Activated T-helper 1 cell treated with Interleukin-2 at 50 U/mL for 16 hours (primary cell): ENCODE data around the gene CNIH2.
"Not testable (repeated sequence)": the region's sequence is repeated elsewhere in the genome, so short reads cannot be mapped to it uniquely, and the experiment has no call there.

ENCODE experiments used
- DNase-seq: peaks from one replicate; pipeline ENCODE4 v3.0.0-alpha.2; 2020; ENCODE audit warnings: low read depth

CNIH2 gene

GRCh38 chr11:66315498-66315885 lies 37.5 kb downstream of the CNIH2 start:
- no peak for DNase-seq

GRCh38 chr11:66315921-66316811 lies 38.2 kb downstream of the CNIH2 start:
- no peak for DNase-seq

- DNase-seq, result no peak
Measured at GRCh38 chr11:66316849-66317251, 38.9 kb downstream of the CNIH2 start, which contains the start of gene CD248. Gene CD248, minus strand, starts transcription at chr11:66317044. Its CDS starts 17 bp downstream, at chr11:66317027.

DNA sequence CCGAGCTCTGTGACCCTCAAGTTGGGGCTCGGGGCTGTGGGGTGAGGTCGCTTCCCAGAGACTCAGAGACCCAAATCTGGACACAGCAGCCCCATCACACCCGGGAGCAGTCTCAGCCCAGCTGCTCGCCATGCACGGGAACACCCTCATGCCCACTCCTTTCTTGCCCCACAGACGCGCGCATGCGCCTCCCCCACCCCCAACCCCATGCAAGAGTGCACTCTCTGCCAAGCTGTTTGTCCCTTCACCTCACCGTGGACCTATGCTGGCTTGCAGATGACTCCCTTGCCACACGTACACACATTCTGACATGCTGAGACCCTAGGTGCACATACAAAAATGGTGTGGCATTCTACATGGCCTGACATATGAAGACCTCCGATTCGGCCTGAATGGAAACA lies 39.3 kb downstream of the CNIH2 start:
- DNase-seq, result no peak

DNA sequence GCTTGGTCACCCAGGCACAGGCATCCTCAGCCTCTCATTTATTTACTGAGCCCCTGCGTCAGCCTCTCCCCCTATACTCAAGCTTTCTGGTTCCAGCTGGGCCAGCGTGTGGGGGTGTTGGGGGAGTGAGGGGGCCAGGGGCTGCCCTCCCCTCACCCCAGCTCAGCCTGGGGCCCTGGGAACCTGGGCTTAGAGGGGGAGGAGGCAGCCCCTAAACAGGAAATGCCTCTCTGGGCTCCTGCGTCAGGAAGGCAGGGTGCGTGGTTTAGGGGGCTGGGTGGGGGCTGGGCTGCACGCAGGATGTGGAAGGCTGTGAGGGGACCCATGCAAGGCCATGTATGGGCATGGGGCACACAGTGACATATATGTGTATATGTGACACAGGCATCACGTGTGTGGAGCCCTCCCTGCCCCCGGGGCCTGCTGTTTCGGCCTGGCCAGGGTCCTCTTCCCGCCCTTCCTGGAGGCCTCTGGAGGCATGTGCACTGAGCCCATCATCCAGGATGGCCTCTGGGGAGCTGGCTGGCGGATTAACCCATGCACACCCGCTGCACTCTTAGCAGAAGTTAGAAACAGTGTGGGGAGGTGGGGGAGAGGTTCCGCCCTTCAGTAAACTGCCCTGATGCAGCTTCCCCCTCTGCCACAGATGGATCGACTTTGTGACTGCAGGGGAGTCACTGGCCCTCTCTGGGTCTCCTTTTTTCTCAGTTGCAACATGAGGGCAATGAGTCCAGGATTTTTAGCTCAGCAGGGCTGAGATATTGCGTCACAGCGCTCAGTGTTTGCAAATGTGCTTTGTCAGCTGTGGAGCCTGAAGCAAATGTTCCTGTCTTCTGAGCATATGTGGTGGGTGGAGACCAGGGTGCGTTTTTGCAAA lies 40.0 kb downstream of the CNIH2 start:
- DNase-seq, result peak; percentile 29

- no peak for DNase-seq
Measured at GRCh38 chr11:66318600-66318970, 40.6 kb downstream of the CNIH2 start.

DNA sequence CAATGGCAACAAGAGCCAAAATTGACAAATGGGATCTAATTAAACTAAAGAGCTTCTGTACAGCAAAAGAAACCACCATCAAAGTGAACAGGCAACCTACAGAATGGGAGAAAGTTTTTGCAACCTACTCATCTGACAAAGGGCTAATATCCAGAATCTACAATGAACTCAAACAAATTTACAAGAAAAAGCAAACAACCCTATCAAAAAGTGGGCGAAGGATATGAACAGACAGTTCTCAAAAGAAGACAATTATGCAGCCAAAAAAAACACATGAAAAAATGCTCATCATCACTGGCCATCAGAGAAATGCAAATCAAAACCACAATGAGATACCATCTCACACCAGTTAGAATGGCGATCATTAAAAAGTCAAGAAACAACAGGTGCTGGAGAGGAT lies 42.3 kb downstream of the CNIH2 start:
- DNase-seq, result not testable (repeated sequence)

DNA sequence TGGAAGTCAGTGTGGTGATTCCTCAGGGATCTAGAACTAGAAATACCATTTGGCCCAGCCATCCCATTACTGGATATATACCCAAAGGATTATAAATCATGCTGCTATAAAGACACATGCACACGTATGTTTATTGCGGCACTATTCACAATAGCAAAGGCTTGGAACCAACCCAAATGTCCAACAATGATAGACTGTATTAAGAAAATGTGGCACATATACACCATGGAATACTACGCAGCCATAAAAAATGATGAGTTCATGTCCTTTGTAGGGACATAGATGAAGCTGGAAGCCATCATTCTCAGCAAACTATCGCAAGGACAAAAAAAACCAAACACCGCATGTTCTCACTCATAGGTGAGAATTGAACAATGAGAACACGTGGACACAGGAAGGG lies 42.8 kb downstream of the CNIH2 start:
- DNase-seq, result not testable (repeated sequence)

- no peak for DNase-seq
Measured at GRCh38 chr11:66321606-66322005, 43.6 kb downstream of the CNIH2 start.

GRCh38 chr11:66322732-66323427 lies 44.9 kb downstream of the CNIH2 start:
- no peak for DNase-seq

DNA sequence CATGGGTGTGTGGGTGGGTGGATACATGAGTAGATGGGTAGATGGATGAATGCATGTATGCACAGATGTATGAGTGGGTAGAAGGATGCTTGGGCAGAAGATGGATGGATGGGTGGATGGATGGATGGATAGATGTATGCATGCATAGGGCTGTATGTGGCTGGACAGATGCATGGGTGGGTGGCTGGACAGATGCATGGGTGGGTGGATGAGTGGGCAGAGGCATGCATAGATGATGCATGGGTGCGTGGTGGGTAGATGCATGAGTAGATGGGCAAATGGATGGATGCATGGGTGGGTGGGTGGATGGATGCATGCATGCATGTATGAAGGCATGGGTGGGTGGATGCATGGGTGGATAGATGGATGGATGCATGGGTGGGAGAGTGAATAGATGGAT lies 45.7 kb downstream of the CNIH2 start:
- no peak for DNase-seq

DNA sequence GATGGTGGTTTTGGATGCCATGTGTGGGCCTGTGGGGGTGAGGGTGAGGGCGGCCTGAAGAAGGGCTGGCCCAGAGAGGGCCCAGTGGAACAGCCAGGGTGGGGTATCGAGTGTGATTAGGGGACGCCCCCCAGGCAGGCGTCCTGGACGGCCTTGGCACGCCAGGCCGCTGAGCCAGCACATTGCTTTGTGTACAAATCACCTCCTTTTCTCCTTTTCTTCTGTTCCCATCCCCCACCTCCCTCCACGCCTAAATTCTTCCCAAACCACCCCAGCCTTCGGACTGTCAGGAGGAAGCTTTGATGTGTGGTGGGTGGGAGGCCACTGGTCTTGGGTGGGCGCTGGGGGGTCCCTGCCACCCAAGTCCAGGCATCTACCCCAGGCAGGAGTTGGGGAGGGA lies 46.7 kb downstream of the CNIH2 start:
- DNase-seq, result no peak

- no peak for DNase-seq
Measured at GRCh38 chr11:66325263-66325671, 47.3 kb downstream of the CNIH2 start.

- DNase-seq, result no peak
Measured at GRCh38 chr11:66326261-66327111, 48.5 kb downstream of the CNIH2 start.

DNA sequence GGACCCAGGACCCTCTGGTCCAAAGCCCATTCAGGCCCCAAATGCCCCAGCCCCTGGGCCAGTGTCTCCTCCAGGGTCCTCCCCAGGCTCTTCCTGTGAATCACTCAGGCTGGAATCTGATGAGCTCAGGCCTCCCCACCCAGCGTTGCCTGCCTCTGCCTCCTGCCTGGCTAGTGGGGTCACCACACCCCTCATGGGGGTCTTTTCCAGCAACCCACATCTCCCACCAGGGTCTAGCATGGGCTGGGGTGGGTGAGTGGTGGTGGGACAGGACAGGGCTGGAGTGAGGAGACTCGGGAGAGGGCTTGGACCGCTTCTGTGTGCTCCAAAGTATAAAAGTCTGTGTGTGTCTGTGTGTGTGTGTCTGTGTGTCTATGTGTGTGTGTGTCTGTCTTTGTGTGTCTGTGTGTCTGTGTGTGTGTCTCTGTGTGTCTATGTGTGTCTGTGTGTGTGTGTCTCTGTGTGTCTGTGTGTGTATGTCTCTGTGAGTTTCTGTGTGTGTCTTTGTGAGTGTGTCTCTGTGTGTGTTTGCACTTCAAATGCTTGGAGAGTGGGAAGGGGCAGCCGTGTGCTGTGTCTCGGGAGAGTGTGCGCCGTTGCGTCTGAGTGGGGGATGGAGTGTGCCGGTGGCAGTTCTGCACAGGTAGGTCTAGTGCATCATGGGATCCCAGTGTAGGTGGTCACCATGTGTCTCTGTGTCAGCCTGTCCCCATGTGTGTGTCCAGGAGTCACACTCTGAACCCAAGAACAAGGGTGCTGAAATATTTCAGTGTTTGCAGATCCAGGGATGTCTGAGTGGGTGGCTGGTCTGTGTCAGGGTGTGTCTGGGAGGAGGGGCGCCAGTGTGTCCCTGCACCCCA lies 49.4 kb downstream of the CNIH2 start:
- no peak for DNase-seq

GRCh38 chr11:66328031-66328301 lies 50.0 kb downstream of the CNIH2 start:
- no peak for DNase-seq

DNA sequence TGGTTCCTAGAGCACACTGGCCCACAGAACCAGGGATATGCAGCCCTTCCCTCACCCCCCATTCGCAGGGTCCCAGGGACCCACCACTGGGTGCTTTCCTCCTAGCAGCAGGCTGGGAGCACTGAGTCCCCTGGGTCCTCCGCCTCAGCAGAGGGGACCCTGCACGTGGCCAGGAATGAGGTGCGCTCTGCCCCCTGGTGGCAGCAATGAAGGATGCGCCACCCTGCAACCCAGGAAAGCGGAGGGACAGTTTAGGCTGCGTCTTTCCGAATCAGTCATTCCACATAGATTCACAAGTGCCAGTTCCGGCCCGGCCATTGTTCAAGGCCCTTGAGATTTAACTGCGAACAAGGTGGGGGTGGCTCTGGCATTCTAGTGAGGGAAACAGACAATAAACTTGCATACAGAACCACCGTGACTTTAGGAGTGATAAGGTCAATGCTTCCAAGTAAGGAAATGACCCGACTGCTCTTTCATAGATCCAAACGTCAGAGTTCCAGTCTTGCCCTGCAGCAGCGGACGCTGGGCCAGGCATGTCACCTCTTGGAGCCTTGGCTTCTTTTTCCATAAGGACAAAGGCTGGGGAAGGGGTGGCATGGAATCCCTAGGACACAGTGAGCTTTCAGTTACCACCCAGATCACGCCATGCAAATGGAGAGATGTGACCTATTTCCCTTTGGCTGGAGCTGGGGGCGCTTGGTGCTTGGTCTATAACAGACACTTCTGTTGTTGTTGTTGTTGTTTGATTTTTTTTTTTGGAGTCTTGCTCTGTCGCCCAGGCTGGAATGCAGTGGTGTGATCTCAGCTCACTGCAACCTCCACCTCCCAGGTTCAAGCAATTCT lies 50.5 kb downstream of the CNIH2 start:
- peak; percentile 67 for DNase-seq

DNA sequence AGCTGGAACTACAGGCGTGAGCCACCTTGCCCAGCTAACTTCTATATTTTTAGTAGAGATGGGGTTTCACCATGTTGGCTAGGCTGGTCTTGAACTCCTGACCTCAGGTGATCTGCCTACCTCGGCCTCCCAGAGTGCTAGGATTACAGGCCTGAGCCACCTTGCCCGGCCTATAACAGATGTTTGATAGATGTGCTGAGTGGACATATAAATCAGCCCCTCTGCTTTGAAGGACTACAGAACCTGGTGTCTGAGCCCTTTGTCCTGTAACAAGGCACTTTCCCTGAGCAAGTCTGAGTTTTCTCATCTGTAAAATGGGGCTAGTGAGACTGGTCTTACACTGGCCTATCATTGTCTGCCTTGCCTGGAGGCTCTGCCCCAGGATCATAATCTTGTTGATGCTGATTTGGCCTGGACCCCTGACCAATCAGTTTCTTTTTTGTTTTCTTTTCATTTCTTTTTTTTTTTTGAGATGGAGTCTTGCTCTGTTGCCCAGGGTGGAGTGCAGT lies 51.2 kb downstream of the CNIH2 start:
- no peak for DNase-seq

DNA sequence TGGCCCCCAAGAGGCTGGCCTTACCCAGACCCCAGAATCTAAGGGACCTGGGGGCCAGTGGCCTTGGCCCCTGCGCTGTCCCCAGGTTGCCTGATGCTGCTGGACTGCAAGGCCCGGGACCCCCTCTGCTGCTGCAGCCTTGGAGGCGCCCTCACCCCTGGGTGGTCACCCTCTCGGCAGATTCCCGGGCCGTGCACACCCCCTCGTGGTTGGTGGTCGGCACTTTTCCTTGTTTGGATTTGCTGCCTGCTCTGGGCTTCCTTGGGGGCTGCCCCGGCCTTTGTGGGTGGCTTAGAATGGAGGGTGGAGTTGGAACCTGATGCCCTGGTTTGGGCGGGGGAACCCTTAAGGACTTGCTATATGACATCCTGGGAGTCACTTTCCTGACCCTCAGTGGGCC lies 53.0 kb downstream of the CNIH2 start:
- DNase-seq, result no peak
